DMS114 treated with DMSO at 0.1 percent for 48 hours (cell line): Measurements from ENCODE around the gene LMOD1.
"Not testable (repeated sequence)": the region's sequence is repeated elsewhere in the genome, so short reads cannot be mapped to it uniquely, and the experiment has no call there.

Experiments
- DNase-seq: peaks from one replicate; lab custom pipeline; 2025; ENCODE audit not compliant: unreplicated experiment; lab: John Stamatoyannopoulos, UW

Gene LMOD1

DNA sequence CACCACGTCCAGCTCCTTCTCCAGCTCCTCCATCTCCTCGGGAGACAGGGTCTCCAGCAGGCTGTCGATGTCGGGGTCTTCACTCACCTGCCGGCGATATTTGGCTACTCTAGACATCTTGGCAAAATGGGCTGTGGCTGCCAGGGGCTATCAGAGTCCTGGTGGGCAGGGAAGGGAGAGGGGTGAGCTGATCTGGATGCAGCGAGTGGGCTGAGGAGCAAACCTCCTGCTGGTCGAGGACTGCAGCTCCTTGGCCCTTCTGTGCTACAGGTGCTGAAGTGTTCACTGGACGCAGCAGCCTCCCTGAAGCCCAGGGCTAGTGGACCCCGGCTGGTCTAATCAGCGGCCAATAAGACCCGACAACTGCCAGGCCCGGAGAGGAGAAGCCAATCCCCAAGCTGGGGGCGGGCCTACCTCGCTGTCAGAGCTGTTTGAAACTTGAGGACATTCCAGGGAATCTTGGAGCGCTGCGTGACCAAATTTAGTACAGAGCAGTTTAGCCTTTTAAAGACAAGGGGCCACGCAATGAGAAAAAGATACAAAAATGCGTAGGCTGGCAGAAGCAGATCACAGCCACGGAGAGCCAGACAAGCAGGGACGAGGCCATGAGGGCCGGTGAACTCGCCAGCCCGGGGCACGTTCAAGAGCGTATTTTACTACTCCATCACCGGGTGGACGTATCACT is at the start of gene LMOD1:
Gene LMOD1 (minus strand): TSS at position 325 of the 685 bp plus-strand sequence. CDS start 208 bp downstream, at position 117.
- DNase-seq: no peak

DNA sequence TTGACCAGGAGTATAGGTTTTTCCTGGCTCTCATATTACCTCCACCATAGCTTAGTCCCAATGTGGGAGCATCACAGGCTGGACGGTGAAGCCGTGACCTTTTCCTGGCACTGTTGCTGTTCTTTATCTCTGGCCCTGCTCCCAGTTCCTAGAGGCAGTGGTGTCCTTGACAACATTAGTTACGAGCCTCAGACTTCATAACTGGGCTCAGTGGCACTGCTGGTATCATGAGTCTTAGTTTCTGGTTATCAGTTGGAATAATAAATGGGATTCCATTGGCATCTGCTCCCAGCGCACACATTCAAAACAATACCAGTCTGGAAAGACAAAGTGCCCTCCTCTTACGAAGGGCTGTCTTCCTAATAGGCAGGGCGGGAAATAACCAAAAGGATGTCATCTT is 44.1 kb upstream of the LMOD1 start:
- DNase-seq: no peak

DNA sequence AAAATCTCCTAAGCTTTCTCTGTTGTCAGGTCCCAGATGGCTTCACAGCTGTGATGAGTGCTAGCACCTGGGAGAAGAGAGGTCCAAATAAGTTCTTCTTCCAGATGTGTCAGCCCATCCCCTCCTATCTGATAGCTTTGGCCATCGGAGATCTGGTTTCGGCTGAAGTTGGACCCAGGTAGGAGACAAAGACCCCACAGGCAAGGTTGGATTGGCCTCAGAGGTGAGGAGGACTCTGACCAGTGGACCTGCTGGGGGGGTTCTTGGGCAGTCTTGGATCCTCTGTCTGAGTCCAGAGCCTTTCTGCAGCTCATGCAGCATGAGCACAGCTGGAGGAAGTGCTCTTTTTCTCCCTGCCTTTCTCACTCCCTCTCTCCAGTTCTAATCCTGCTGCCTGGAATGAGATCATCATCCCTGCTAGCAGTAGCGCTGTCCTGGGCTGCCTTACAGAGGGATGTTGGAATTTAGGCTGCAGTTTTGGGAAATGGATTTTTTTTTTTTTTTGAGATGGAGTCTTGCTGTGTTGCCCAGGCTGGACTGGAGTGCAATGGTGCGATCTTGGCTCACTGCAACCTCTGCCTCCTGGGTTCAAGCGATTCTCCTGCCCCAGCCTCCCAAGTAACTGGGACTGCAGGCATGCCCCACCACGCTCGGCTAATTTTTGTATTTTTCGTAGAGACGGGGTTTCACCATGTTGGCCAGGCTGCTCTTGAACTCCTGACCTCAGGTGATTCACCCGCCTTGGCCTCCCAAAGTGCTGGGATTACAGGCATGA is 43.2 kb upstream of the LMOD1 start:
- no peak for DNase-seq

DNA sequence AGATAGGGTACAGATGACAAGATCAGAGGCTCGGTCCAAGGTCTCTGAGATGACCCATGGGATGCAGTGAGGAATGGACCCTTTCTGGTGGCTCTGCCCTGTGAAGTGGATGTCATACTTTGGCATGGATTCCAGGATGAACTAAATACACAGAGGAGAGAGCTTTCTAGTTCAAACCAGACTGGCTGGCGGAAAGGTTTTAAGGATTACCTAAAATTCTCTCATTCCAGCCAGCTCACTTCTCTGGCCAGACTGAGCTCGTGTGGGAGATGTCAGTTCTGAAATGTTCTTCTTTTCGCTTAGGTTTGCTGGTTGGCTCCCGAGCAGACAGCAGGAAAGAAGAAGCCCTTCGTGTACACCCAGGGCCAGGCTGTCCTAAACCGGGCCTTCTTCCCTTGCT is 42.3 kb upstream of the LMOD1 start:
- no peak for DNase-seq

DNA sequence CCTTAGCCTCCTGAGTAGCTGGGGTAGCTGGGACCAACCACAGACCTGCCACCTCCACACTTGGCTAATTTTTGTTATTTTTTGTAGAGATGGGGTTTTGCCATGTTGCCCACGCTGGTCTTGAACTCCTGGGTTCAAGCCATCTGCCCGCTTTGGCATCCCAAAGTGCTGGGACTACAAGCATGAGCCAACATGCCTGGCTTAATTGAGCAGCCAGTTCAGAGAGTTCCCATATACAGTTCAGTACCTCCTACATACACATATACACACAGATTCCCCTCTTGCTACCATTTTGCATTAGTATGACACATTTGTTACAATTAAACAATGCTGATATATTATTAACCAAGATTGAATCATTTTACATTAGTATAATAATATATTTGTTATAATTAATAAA is 39.0 kb upstream of the LMOD1 start:
- no peak for DNase-seq

DNA sequence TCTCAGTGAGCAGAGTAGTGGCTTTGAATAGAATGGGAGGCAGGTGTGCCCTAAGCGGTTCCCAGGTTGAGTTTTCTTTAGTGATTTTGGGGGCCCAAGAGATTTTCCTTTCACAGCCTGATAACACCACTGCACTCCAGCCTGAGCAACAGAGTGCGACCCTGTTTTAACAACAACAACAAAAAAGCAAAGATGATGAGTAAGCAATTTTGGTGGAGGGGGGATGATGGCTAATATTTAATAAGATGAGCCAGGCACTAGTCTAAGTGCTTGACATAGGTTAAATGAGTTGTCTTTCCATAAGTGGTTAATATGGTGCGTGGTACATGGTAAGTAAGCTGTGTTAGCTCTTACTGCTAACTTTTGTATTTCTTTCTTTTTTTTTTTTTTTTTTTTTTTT is 38.1 kb upstream of the LMOD1 start:
- no peak for DNase-seq

DNA sequence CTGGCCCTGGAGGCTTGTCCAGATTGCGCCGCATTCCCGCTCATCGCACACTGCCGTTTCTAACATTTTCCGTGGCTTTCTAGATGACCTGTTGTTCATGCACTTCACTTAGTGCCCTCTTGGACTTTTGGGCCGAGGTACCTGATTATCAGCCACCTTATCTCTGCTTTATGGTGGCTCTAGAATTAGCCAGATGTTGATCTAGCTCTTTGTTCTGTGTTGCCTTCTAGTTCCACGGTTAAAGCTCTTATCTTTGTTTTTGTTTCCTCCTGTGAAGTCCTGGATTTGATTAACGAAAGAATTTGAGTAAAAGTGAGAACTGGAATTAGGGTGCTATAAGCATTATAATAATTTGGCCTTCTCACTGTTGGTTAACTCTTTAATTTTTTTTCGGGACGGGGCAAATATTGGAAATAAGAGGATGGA is 37.0 kb upstream of the LMOD1 start:
- no peak for DNase-seq

DNA sequence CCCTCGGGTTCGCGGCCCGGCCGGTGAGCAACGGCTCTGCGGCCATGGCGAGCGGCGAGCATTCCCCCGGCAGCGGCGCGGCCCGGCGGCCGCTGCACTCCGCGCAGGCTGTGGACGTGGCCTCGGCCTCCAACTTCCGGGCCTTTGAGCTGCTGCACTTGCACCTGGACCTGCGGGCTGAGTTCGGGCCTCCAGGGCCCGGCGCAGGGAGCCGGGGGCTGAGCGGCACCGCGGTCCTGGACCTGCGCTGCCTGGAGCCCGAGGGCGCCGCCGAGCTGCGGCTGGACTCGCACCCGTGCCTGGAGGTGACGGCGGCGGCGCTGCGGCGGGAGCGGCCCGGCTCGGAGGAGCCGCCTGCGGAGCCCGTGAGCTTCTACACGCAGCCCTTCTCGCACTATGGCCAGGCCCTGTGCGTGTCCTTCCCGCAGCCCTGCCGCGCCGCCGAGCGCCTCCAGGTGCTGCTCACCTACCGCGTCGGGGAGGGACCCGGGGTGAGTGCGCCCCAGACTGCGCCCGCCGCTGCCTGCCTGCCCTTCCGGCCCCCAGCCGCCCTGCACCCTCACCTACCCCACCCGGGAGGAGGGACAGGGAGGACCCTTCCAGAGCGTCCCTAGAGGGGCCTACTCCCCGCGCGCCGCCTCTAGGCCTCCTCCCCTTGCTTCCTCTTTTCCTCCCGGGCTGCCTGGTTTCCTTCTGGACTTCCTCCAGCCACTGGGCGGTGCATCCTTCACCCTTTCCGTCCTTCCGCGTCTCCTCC is 36.5 kb upstream of the LMOD1 start, which contains the start of gene RNPEP:
Gene RNPEP (plus strand): TSS at position 26 of the 757 bp plus-strand sequence. CDS start 19 bp downstream, at position 45.
- DNase-seq: peak; percentile 58

DNA sequence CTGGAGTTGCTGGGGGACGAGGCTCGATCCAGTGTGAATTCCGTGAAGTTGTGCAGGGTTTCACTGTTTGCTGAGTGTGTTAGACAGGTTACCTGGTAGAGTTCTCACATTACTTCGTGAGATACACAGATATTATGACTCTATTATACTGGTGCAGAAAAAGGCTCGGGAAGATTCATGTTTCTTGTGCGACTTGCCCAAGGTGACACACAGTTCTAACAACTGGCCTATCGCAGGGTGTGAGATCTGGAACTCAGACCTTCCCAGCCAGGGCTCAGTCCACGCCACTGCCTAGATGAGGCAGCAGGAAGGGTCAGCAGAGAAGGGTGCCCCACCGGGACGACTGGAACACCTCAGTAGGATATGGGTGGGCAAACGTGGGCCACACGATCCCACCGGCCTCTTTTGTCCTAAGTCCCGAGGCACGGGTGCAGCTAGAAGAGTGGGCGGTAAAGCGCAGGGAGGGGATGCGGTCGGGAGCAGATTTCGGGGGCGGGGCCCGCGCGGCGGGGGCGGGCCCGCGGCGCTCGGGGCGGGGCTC is 35.8 kb upstream of the LMOD1 start:
- peak; percentile 16 for DNase-seq

DNA sequence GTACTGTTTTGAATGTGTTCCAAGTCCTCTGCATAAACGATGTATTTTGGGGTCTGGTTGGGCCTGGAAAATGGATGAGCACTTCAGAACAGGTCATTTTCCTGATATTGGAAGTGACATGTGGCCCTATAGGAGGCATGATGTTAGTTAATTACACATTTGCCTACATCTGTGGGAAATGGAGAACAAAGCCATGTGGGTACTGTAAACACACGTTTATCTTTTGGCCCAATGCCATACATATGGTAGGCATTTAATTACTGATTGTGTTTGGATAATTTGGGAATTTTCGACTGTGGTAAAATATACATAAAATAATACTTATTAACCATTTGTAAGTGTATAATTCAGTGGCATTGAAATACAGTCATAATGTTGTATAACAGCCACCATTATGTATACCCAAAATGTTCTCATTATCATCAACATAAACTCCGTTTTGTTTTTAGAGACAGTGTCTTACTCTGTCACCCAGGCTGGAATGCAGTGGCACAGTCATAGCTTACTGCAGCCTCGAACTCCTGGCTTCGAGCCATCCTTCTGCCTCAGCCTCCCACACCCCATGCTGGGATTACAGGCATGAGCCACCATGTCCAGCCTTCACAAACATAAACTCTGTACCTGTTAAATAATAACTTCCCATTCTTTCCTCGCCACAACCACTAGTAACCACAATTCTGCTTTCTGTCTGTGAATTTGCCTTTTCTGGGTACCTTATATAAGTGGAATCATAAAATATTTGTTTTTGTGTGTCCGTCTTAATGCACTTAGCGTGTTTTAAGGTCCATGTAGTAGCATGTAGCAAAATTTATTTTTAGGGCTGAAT is 24.2 kb upstream of the LMOD1 start:
- DNase-seq: no peak

DNA sequence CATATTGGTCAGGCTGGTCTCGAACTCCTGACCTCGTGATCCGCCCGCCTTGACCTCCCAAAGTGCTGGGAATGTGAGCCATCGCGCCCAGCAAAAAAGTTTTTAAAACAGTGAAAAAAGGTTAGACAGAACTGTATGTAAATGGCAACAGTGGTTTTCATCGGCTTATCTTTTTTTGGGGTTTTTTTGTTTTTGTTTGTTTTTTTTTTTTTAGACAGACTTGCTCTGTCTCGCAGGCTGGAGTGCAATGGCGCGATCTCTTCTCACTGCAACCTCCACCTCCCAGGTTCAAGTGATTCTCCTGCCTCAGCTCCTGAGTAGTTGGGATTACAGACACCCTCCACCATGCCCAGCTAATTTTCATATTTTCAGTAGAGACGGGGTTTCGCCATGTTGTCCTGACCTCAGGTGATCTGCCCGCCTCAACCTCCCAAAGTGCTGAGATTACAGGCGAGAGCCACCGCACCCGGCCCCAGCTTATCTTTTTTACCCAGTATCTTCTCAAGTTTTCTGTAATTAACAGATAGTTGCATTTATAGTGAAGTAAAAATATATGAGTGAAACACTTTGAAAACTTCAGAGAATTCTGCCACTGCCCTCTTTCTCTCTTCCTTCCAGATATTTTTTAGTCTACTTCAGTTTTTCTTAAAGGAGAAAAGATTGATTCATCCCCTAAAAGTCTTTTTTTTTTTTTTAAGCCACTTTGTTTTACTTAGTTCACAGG is 22.0 kb upstream of the LMOD1 start:
- DNase-seq: no peak

DNA sequence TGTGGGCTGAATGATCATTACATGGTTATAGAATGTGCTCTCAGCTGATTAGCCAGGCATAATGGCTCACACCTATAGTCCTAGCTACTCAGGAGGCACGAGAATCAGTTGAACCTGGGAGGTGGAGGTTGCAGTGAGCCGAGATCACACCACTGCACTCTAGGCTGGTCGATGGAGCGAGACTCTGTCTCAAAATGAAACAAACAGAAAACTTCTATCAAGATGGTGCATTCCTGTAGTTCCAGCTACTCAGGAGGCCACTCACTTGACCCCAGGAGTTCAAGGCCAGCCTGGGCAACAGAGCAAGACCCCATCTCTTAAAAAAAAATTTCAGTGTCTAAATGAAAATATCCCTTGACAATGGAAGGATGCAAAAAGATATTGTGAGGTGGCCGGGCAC is 19.8 kb upstream of the LMOD1 start:
- no peak for DNase-seq

DNA sequence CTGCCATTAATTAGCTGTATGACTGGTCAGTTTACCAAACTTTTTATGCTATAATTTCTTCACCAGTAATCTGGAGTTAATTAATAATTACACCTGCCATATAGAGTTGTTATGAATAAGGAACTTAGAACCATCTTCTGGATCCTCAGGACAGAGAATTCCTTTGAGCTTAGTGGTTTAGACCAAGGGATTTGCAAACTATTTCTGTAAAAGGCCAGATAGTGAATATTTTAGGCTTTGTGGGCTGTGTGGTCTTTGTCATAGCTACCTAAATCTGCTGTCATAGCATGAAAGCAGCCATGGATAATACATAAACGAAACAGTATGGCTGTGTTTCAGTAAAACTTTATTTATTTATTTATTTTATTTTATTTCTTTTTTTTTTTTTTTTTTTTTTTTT is 17.9 kb upstream of the LMOD1 start:
- no peak for DNase-seq

DNA sequence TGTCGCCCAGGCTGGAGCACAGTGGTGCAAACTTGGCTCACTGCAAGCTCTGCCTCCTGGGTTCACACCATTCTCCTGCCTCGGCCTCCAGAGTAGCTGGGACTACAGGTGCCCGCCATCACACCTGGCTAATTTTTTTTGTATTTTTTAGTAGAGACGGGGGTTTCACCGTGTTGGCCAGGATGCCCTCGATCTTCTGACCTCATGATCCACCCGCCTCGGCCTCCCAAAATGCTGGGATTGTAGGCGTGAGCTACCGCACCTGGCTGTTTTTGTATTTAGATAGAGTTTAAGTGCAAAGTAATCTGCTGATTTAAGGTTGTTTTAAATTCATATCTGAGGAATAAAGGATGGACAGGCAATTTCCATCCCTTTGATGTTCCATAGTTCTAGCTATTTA is 16.0 kb upstream of the LMOD1 start:
- DNase-seq: not testable (repeated sequence)

DNA sequence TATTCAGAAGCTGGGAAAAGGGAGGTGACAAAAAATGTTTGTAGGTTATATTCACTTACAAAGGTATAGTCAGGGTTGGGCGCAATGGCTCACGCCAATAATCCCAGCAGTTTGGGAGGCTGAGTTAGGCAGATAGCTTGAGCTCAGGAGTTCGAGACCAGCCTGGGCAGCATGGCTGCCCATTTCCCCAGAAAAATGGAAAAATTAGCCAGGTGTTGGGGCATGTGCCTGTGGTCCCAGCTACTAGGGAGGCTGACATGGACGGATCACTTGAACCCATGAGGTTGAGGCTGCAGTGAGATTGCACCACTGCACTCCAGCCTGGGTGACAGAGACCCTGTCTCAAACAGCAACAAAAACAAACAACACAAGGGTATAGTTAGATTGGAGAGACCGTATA is 12.0 kb upstream of the LMOD1 start:
- DNase-seq: no peak

DNA sequence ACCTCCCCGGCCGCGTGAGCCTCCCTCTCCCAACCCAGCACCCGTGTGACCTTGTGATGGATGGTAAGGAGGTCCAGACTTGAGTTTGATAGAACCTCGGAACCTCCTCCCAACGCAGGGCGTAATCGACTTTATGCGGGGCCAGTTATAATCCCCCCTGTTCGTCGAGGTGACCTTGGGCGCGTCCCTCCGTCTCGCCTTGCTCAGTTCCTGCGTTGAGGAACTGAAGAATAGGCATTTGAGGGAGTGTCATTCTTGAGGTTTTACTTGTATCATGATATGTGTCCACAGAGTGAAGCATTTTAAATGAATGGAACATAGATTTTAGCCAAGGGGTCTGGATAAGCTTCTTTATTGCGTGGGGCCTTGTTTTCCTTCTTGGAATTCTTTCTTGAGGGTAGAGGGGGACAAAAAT is 9.4 kb upstream of the LMOD1 start:
- DNase-seq: no peak

DNA sequence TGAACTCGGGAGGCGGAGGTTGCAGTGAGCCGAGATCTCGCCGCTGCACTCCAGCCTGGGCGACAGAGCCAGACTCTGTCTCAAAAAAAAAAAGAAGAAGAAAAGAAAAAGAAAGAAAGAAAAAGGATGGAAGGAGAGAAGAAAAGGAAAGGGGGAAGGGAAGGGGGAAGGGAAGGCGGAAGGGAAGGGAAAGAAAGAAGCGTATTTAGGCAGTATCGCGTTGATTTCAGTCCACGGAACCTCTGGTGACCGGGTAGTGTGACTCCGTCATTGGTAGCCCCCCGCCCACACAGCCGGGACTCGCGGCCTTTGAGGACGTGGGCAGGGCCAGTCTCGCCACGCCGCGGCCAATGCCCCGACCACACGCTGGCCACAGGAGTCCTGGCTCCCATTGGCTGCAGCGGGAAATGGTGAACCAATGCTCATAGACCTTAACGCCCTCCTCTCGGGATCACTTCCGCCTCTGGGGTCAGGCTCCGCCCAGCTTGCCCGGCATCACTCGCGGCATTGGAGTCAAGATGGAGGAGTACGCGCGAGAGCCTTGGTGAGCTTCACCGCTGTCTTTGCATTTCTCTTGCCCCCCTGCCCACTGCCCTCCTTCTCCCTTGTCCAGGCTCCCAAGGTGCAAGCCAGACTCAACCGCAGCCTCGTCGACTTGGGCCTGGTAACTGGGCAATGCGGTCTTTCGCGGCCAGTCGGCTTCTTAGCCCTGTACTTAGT is 8.8 kb upstream of the LMOD1 start, which contains the start of gene TIMM17A:
Gene TIMM17A (plus strand): TSS at position 495 of the 720 bp plus-strand sequence. CDS start 24 bp downstream, at position 519.
- peak; percentile 97 for DNase-seq

DNA sequence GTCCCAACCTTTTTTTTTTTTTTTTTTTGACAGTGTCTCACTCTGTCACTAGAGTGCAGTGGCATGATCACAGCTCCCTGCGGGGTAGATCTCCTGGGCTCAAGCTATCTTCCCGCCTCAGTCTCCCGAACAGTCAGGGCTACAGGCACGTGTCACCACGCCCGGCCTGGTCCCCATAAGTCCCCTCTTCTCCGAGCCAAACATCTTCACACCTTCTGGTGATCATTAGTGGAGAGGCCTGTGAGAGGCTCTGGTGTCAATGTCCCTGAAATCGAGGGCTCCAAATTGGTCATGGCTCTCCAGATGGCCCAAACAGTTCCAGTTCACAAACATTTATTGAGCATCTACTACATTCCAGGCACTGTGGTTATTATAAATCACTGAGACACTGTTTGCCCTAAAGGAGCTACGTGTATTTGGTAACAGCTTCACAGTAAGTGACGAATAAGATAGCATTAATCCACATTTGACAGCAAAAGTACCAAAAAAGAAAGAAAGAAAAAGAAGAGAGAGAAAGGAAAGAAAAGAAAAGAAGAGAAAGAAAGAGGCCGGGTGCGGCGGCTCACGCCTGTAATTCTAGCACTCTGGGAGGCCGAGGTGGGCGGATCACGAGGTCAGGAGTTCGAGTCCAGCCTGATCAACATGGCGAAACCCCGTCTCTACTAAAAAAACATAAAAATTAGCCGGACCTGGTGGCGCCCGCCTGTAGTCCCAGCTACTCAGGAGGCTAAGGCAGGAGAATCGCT is 8.1 kb upstream of the LMOD1 start:
- no peak for DNase-seq
